Measurements from ENCODE around the gene PRSS56.
A peak's percentile ranks its signal among the peaks of the same experiment; 100 is the strongest.

The PRSS56 gene

GRCh38 chr2:232497348-232497747 lies 22.8 kb upstream of the PRSS56 start:
- Mint-ChIP-seq H3K4me3 (no peak overlapping the region), H3K36me3 (ENCODE audit: low read depth) (no peaks in the 10 kb centered on the region), H3K27ac (no peak overlapping the region), H3K4me1 (peaks cover 75% of the 10 kb centered on the region), H3K9me3 (no peaks in the 10 kb centered on the region), H3K27me3 (ENCODE audit: low read depth, poor library complexity) (peaks cover 41% of the 10 kb centered on the region)
- no peak for DNase-seq
- no peak for TF ChIP-seq CTCF (IDR thresholded peaks at IDR 0.05)

GRCh38 chr2:232498452-232498851 lies 21.7 kb upstream of the PRSS56 start:
- Mint-ChIP-seq H3K27me3 (ENCODE audit: low read depth, poor library complexity) (peaks cover 40% of the 10 kb centered on the region), H3K27ac (no peak overlapping the region), H3K4me3 (no peak overlapping the region), H3K9me3 (no peaks in the 10 kb centered on the region), H3K36me3 (ENCODE audit: low read depth) (no peaks in the 10 kb centered on the region), H3K4me1 (peaks cover 68% of the 10 kb centered on the region)
- TF ChIP-seq CTCF (IDR thresholded peaks at IDR 0.05) = no peak
- DNase-seq = no peak

- H3K4me1 Mint-ChIP-seq = peaks cover 81% of the 10 kb centered on the region
- peak overlapping the region; percentile 61 for H3K4me3 Mint-ChIP-seq
Observed at GRCh38 chr2:232501331-232501771, 18.8 kb upstream of the PRSS56 start.

GRCh38 chr2:232501794-232502390 lies 18.3 kb upstream of the PRSS56 start:
- Mint-ChIP-seq H3K27ac (no peak overlapping the region), H3K36me3 (ENCODE audit: low read depth) (no peaks in the 10 kb centered on the region), H3K9me3 (no peaks in the 10 kb centered on the region), H3K4me1 (peaks cover 86% of the 10 kb centered on the region), H3K27me3 (ENCODE audit: low read depth, poor library complexity) (peaks cover 50% of the 10 kb centered on the region), H3K4me3 (peak overlapping the region; percentile 79)
- TF ChIP-seq CTCF (IDR thresholded peaks at IDR 0.05) = no peak
- no peak for DNase-seq

More at GRCh38 chr2:232501331-232501771, 18.8 kb upstream of the PRSS56 start:
- H3K36me3 Mint-ChIP-seq (ENCODE audit: low read depth) = no peaks in the 10 kb centered on the region
- H3K9me3 Mint-ChIP-seq = no peaks in the 10 kb centered on the region
- DNase-seq = no peak
- no peak overlapping the region for H3K27ac Mint-ChIP-seq
- H3K27me3 Mint-ChIP-seq (ENCODE audit: low read depth, poor library complexity) = peaks cover 50% of the 10 kb centered on the region
- no peak for TF ChIP-seq CTCF (IDR thresholded peaks at IDR 0.05)

- H3K4me3 Mint-ChIP-seq = peak overlapping the region; percentile 79
- TF ChIP-seq CTCF (IDR thresholded peaks at IDR 0.05) = no peak
- no peaks in the 10 kb centered on the region for H3K36me3 Mint-ChIP-seq (ENCODE audit: low read depth)
- H3K27me3 Mint-ChIP-seq (ENCODE audit: low read depth, poor library complexity) = peaks cover 50% of the 10 kb centered on the region
- peaks cover 86% of the 10 kb centered on the region for H3K4me1 Mint-ChIP-seq
- H3K9me3 Mint-ChIP-seq = no peaks in the 10 kb centered on the region
- DNase-seq = no peak
- peak overlapping the region; percentile 85 for H3K27ac Mint-ChIP-seq
Observed at GRCh38 chr2:232502511-232502910, 17.7 kb upstream of the PRSS56 start.

All from nephron progenitor cell (in vitro differentiated cells).